Vagina (tissue), 2 donors: Measurements from ENCODE around the gene YDJC. TPM values are rescaled to one million over a fixed set of nuclear protein-coding genes. Genes with fewer than 3 reads are reported as not detected.

Experiments
- DNase-seq, 2 donors: peaks; one replicate each; pipeline ENCODE4 v3.0.0-alpha.2; 2017; ENCODE audit errors: extremely low spot score in 2 of 2
- H3K27ac ChIP-seq: fragments of 200-600 bp; sonication (generic); one replicate; pipeline ENCODE4 v1.5.1; 2019
- H3K27me3 ChIP-seq: fragments of 200-600 bp; sonication (generic); one replicate; pipeline ENCODE4 v1.5.1; 2019
- H3K36me3 ChIP-seq, 2 donors: fragments of 200-600 bp; sonication (generic); one replicate each; pipeline ENCODE4 v1.5.1; 2017 to 2019
- H3K4me1 ChIP-seq: fragments of 200-600 bp; sonication (generic); one replicate; pipeline ENCODE4 v1.5.1; 2019
- H3K4me3 ChIP-seq, 2 donors: fragments of 200-600 bp; sonication (generic); 1 replicate in 1 of 2; 2 replicates in 1 of 2; pipeline ENCODE4 v1.5.1; 2016 to 2019
- H3K9me3 ChIP-seq: fragments of 200-600 bp; sonication (generic); one replicate; pipeline ENCODE4 v1.5.1; 2019
- POLR2A ChIP-seq, 2 donors: fragments of 450-650 bp; IDR thresholded peaks; one replicate each; pipeline ENCODE4 v1.6.1; 2017; ENCODE audit warnings: antibody characterized with exemption in 2 of 2, mild to moderate bottlenecking in 2 of 2, moderate library complexity in 2 of 2
- POLR2AphosphoS5 ChIP-seq, 2 donors: sonication (generic); formaldehyde crosslinking; IDR thresholded peaks; one replicate each; pipeline ENCODE4 v1.9.0; 2017; ENCODE audit warnings: antibody characterized with exemption in 2 of 2, mild to moderate bottlenecking in 2 of 2, low read depth in 1 of 2; ENCODE audit not compliant: insufficient read depth in 1 of 2
- intact Hi-C: fragments of 100-400 bp; cut with DNase I; formaldehyde crosslinking; loops from one replicate; pipeline ENCODE4 v1.15.1; 2023
- total RNA-seq: library from RNA; depleted of rRNA; stranded (reverse); fragments of >200 nt; gene quantifications from one replicate; pipeline ENCODE4 v1.2.3, GENCODE V29; 2016
- TF ChIP-seq, protein P1 (sequence below), 3 experiments: fragments of 450-650 bp in 2 of 3; fragments of 200-600 bp in 1 of 3; sonication (generic) in 1 of 3; IDR thresholded peaks; one replicate each; pipeline ENCODE4 v1.5.1; 2017 to 2019; ENCODE audit warnings: antibody characterized with exemption in 3 of 3, mild to moderate bottlenecking in 2 of 3, moderate library complexity in 2 of 3

The YDJC gene
- total RNA-seq, 1 donor from 2014 or later = 22.6 TPM

GRCh38 chr22:21591695-21592094 is 38.1 kb downstream of the YDJC start:
- H3K27me3 ChIP-seq = no peaks in the 10 kb centered on the region
- H3K9me3 ChIP-seq = no peaks in the 10 kb centered on the region
- no peak for TF ChIP-seq POLR2AphosphoS5 (IDR thresholded peaks at IDR 0.05; ENCODE audit: insufficient read depth in 1 of 2, low read depth in 1 of 2)
- TF ChIP-seq, protein P1, sequence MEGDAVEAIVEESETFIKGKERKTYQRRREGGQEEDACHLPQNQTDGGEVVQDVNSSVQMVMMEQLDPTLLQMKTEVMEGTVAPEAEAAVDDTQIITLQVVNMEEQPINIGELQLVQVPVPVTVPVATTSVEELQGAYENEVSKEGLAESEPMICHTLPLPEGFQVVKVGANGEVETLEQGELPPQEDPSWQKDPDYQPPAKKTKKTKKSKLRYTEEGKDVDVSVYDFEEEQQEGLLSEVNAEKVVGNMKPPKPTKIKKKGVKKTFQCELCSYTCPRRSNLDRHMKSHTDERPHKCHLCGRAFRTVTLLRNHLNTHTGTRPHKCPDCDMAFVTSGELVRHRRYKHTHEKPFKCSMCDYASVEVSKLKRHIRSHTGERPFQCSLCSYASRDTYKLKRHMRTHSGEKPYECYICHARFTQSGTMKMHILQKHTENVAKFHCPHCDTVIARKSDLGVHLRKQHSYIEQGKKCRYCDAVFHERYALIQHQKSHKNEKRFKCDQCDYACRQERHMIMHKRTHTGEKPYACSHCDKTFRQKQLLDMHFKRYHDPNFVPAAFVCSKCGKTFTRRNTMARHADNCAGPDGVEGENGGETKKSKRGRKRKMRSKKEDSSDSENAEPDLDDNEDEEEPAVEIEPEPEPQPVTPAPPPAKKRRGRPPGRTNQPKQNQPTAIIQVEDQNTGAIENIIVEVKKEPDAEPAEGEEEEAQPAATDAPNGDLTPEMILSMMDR (IDR thresholded peaks at IDR 0.05) = no peak
- no peak for TF ChIP-seq POLR2A (IDR thresholded peaks at IDR 0.05)
- peaks cover 0 to 15% of the 10 kb centered on the region in 2 donors for H3K36me3 ChIP-seq
- intact Hi-C loops = no loop called here
- no peak for DNase-seq
- H3K4me3 ChIP-seq = no peak overlapping the region
- no peak overlapping the region for H3K27ac ChIP-seq
- H3K4me1 ChIP-seq = peaks cover 54% of the 10 kb centered on the region

DNA sequence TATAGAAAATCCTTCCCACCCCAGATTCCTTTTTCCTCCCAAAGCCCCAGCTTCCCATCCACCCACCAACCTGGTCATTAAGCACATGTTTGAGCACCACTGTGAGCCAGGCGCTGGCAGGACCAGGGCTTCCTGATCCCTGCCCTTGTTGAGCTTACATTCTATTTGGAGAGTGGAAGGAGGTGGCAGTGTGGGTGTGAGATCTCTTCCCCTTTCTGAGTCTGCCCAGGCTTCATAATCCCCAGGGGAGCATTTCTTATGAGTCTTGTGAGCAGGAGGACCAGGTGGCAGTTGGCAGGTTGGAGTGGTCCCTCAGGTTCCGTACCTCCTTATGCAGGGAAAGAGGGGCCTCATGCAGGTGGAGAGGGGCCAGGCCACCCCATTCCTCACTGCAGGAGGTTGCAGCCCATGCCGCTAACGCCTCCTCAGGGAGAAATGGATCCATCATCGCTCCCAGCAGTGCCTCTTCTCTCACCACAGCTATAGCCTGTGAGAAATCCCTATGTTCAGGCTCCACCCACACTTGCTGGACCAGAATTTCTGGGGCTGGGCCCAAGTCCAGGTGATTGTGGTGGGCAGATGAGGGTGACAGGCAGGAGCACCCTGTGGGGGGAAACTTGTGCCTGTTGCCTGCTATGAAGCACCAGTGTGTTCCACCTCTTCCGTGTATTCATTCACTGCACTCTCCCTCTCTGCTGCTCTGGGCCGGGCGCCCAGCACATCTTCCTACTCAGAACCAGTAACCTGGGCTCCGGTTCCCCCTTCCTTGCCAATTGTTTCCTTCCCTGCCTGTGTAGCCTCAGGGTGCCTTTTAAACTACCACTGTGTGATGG is 38.8 kb downstream of the YDJC start:
- TF ChIP-seq, protein P1 (IDR thresholded peaks at IDR 0.05) = no peak
- no peak for TF ChIP-seq POLR2A (IDR thresholded peaks at IDR 0.05)
- no peak for TF ChIP-seq POLR2AphosphoS5 (IDR thresholded peaks at IDR 0.05; ENCODE audit: insufficient read depth in 1 of 2, low read depth in 1 of 2)
- no peak overlapping the region for H3K27ac ChIP-seq
- H3K4me1 ChIP-seq = peaks cover 56% of the 10 kb centered on the region
- H3K36me3 ChIP-seq = peaks cover 0 to 15% of the 10 kb centered on the region in 2 donors
- H3K9me3 ChIP-seq = no peaks in the 10 kb centered on the region
- H3K4me3 ChIP-seq = no peak overlapping the region
- intact Hi-C loops = no loop called here
- no peak for DNase-seq
- H3K27me3 ChIP-seq = no peaks in the 10 kb centered on the region

DNA sequence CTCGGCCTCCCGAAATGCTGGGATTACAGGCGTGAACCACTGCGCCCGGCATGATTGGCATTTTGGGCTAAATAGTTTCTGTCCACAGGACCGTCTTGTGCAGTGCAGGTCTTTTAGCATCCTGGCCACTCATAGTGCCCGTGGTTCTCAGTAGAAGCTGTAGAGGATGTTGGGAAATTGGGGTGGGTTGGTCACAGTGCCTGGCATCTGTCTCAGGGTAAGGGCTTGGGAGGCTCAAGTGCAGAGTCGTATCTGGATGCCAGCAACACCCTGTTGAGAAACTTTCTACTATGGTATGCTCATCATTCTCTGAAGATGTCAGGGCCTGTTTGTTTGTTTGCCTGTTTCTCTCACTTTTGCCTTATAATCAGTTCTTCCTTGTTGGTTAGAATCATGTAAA is 40.4 kb downstream of the YDJC start:
- intact Hi-C loops = no loop called here
- no peak overlapping the region for H3K4me3 ChIP-seq
- peaks cover 0 to 8% of the 10 kb centered on the region in 2 donors for H3K36me3 ChIP-seq
- TF ChIP-seq, protein P1 (IDR thresholded peaks at IDR 0.05) = no peak
- no peak for TF ChIP-seq POLR2AphosphoS5 (IDR thresholded peaks at IDR 0.05; ENCODE audit: insufficient read depth in 1 of 2, low read depth in 1 of 2)
- TF ChIP-seq POLR2A (IDR thresholded peaks at IDR 0.05) = no peak
- H3K27ac ChIP-seq = no peak overlapping the region
- H3K4me1 ChIP-seq = peaks cover 56% of the 10 kb centered on the region
- no peaks in the 10 kb centered on the region for H3K27me3 ChIP-seq
- H3K9me3 ChIP-seq = no peaks in the 10 kb centered on the region
- no peak for DNase-seq

- intact Hi-C loops = no loop called here
- no peak overlapping the region for H3K4me3 ChIP-seq
- H3K36me3 ChIP-seq = no peaks in the 10 kb centered on the region
- no peaks in the 10 kb centered on the region for H3K27me3 ChIP-seq
- TF ChIP-seq POLR2A (IDR thresholded peaks at IDR 0.05) (no peak), POLR2AphosphoS5 (IDR thresholded peaks at IDR 0.05; ENCODE audit: insufficient read depth in 1 of 2, low read depth in 1 of 2) (no peak)
- TF ChIP-seq, protein P1 (IDR thresholded peaks at IDR 0.05) = no peak
- H3K4me1 ChIP-seq = peaks cover 56% of the 10 kb centered on the region
- no peak overlapping the region for H3K27ac ChIP-seq
- no peak for DNase-seq
- no peaks in the 10 kb centered on the region for H3K9me3 ChIP-seq
Observed at GRCh38 chr22:21587803-21588611, 41.8 kb downstream of the YDJC start.
